Neutrophil (primary cell): ENCODE results near the gene ST3GAL6.
A peak's percentile ranks its signal among the peaks of the same experiment; 100 is the strongest.

Source experiments
- H3K27ac ChIP-seq: fragments of 200-600 bp; sonication (generic); 2 replicates; pipeline ENCODE4 v1.5.1; 2016; ENCODE audit warnings: mild to moderate bottlenecking, moderate library complexity
- H3K27me3 ChIP-seq: fragments of 200-600 bp; sonication (generic); 2 replicates; pipeline ENCODE4 v1.6.0; 2016; ENCODE audit warnings: mild to moderate bottlenecking
- H3K36me3 ChIP-seq: fragments of 200-600 bp; sonication (generic); 2 replicates; pipeline ENCODE4 v1.5.1; 2017
- H3K4me1 ChIP-seq, 2 experiments: fragments of 200-600 bp in 1 of 2; sonication (generic) in 1 of 2; 1 replicate in 1 of 2; 2 replicates in 1 of 2; pipeline versions ENCODE4 v1.5.1 to v1.6.1; 2013 to 2016; ENCODE audit warnings: low read depth in 1 of 2, low read length in 1 of 2, mild to moderate bottlenecking in 1 of 2, moderate library complexity in 1 of 2; ENCODE audit not compliant: control insufficient read depth in 1 of 2, insufficient read depth in 1 of 2
- H3K4me3 ChIP-seq, 2 experiments: fragments of 200-600 bp in 1 of 2; sonication (generic) in 1 of 2; 1 replicate in 1 of 2; 2 replicates in 1 of 2; pipeline ENCODE4 v1.5.1; 2013 to 2016; ENCODE audit warnings: low read depth in 1 of 2, low read length in 1 of 2, mild to moderate bottlenecking in 1 of 2, moderate library complexity in 1 of 2
- H3K9me3 ChIP-seq: fragments of 200-600 bp; sonication (generic); 2 replicates; pipeline ENCODE4 v1.5.1; 2016
- CTCF ChIP-seq: fragments of 200-600 bp; sonication (generic); IDR thresholded peaks from 2 replicates; pipeline ENCODE4 v1.5.1; 2016; ENCODE audit warnings: antibody characterized with exemption

ST3GAL6 gene

GRCh38 chr3:98808071-98808470 lies 44.9 kb downstream of the ST3GAL6 start:
- Histone ChIP-seq H3K4me3 (no peak overlapping the region), H3K4me1 (peaks cover 0 to 4% of the 10 kb centered on the region in 2 experiments), H3K36me3 (no peaks in the 10 kb centered on the region), H3K27me3 (no peaks in the 10 kb centered on the region), H3K27ac (no peak overlapping the region), H3K9me3 (no peaks in the 10 kb centered on the region)
- no peak for TF ChIP-seq CTCF

GRCh38 chr3:98809557-98809956 lies 46.4 kb downstream of the ST3GAL6 start:
- H3K4me1 ChIP-seq = peaks cover 0 to 4% of the 10 kb centered on the region in 2 experiments
- no peaks in the 10 kb centered on the region for H3K9me3 ChIP-seq
- no peak overlapping the region for H3K4me3 ChIP-seq
- H3K27ac ChIP-seq = no peak overlapping the region
- H3K27me3 ChIP-seq = no peaks in the 10 kb centered on the region
- TF ChIP-seq CTCF = no peak
- H3K36me3 ChIP-seq = no peaks in the 10 kb centered on the region

GRCh38 chr3:98811048-98811447 lies 47.9 kb downstream of the ST3GAL6 start:
- Histone ChIP-seq H3K27me3 (no peaks in the 10 kb centered on the region), H3K4me3 (no peak overlapping the region), H3K4me1 (peaks cover 0 to 4% of the 10 kb centered on the region in 2 experiments), H3K36me3 (no peaks in the 10 kb centered on the region), H3K27ac (no peak overlapping the region), H3K9me3 (no peaks in the 10 kb centered on the region)
- no peak for TF ChIP-seq CTCF

DNA sequence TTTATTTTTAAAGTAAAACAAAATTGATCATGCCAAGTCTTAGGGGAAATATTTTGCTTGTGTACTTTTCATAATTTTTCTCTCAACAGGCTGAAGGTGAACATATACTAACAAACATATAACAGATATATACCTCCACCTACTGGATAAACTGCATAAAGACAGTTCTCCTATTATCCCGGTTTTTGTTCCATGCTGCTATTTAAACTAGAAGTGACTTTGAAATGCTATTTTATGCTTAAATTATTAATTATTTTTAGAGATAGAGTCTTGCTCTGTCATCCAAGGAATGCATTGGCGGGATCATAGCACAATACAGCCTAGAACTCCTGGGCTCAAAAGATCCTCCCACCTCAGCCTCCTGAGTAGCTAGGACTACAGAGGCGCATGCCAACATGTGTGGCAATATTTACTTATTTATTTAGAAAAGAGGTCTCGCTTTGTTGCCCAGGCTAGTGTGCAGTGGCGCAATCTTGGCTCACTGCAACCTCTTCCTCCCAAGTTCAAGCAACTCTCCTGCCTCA lies 49.8 kb downstream of the ST3GAL6 start:
- Histone ChIP-seq H3K27ac (no peak overlapping the region), H3K9me3 (no peaks in the 10 kb centered on the region), H3K4me3 (no peak overlapping the region), H3K36me3 (no peaks in the 10 kb centered on the region), H3K4me1 (peaks cover 0 to 4% of the 10 kb centered on the region in 2 experiments), H3K27me3 (no peaks in the 10 kb centered on the region)
- peak; percentile 75 for TF ChIP-seq CTCF

- Histone ChIP-seq H3K27me3 (no peaks in the 10 kb centered on the region), H3K27ac (no peak overlapping the region), H3K9me3 (no peaks in the 10 kb centered on the region), H3K4me3 (no peak overlapping the region), H3K4me1 (peaks cover 0 to 4% of the 10 kb centered on the region in 2 experiments), H3K36me3 (no peaks in the 10 kb centered on the region)
- no peak for TF ChIP-seq CTCF
Observed at GRCh38 chr3:98814817-98815420, 51.8 kb downstream of the ST3GAL6 start.
